GM18520 (cell line): ENCODE data around the gene GGTA1.
"Not testable (repeated sequence)": the region's sequence is repeated elsewhere in the genome, so short reads cannot be mapped to it uniquely, and the experiment has no call there.

Experiments used
- ATAC-seq: cut with Tn5 transposase; IDR thresholded peaks from one replicate; pipeline ENCODE4 v1.9.1; 2021; ENCODE audit not compliant: unreplicated experiment

GGTA1 gene

DNA sequence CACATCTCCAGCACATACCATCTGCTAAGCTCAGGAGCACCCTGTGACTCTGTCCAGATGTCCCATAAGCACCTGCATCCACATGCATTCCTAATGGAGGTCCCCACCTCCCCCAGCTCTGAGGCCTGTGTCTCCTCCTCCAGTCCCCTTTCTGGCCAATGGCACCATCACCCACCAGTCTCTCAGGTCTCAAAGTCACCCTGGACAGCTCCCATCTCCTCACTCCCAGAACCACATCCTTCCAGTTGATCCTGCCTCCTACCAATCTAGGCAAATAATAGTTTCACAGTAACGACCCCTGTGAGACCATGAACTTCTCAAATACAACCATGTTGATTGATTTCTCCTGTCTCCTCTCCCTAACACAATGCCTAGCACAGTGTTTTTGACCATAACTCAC is 40.1 kb downstream of the GGTA1 start:
- ATAC-seq: no peak

DNA sequence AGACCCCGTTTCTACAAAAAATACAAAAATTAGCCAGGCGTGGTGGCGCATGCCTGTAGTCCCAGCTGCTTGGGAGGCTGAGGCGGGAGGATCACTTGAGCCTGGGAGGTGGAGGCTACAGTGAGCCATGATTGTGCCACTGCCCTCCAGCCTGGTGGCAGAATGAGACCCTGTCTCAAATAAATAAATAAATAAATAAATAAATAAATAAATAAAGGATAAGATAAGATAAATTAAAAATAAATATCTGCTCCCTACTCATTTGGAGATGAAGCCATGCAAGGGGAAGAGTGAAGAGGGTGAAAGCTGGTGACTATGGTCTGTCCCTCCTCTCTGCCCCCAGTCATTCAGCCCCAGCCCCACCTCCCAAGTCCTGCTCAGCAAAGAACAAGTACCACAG is 41.2 kb downstream of the GGTA1 start:
- not testable (repeated sequence) for ATAC-seq

DNA sequence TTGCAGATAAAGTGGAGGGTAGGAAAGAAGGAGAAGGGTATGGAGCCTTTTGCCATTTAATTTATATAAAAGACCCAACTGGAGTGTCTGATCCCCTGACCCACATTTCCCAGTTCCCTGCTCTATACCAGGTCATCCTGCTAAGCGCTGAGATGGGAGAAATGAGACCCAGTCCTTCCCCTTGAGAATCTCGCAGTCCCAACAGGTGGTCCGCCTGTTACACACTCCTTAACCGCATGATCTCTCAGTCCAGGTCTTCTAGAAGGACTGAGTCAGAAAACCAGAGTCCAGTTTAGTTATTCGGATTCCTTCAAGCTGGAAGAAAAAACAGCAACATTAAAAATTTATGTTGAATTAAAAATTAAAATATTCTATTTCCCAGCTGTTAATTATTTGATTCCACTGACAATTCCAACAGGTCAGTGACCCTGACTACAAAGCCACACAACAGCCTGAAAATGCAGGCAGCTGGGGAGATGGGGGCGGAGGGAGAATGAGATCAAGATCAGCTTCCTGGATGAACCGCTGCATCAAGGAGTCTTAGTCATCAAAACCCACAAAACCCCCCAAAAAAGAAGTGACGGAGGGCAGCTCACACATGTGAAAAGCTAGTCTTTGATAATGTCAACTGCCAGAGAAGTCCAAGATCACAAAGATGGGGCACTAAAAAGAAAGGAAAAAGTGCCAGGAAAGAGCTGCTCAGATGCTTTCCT is 44.0 kb downstream of the GGTA1 start:
- ATAC-seq: no peak

DNA sequence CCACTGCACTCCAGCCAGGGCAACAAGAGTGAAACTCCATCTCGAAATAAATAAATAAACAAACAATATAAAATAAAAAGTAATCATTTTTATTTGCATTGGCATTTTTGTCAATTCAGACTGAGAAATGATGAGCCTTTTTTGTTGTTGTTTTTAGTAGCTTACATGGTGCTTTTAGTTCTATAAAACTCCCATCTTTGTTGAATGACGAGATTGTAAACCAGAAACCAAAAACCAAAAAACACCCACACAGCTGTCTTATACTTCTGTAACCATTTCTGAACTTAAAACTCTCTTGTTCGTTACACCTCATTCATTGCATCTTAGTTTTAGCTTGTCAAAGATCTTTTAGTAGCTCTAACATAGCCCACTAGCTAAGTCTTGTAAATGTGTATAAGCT is 44.7 kb downstream of the GGTA1 start:
- ATAC-seq: no peak

DNA sequence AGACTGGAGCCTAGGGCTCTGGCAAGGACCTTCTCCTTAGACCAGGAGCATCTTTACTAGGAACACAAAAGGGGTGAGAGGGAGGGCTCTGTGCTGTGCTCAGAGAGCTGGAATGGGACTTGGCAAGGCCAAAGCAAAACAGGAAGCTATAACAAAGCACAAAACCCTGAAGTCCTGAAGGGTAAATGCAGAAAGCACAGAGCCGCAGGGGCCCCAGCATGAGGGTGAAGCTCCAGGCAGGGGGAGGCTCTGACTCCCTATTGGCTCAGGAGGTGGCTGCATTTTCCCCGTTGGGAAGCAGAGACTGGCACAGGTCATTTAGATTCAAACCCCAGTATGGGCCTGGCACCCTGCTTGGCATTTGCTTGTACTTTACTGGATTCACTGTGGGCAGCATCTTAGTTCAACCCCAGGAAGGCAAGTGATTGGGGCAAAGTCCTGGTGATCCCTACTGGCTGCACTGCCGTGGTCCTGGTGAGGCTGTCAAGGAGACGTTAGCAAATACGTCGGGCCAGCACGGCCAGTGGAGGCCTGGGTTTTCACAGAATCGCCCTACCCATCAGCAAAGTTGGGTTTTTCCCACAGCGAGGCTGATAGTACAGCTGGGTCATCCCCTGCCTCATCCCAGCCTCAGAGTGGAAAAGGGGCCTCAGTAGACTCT is 46.3 kb downstream of the GGTA1 start:
- ATAC-seq: no peak

DNA sequence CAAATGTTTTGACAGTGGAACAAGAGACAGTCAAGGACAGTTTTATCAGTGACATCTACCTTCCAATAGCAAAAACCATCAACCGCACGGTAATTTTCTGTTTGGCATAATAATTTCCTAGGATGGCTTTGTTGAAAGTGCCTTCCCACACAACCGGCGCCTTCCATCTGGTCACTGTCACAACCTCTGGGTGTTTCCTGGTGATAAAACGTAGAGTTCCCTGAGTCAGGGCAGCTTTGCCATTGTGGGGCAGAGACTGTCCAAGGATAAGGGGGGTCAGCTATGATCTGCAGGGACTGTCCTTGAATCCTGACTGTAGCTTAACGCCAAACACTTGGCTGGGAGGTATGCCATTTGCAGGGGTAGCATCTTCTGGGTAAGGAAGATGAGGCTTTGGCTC is 47.6 kb downstream of the GGTA1 start:
- ATAC-seq: no peak

DNA sequence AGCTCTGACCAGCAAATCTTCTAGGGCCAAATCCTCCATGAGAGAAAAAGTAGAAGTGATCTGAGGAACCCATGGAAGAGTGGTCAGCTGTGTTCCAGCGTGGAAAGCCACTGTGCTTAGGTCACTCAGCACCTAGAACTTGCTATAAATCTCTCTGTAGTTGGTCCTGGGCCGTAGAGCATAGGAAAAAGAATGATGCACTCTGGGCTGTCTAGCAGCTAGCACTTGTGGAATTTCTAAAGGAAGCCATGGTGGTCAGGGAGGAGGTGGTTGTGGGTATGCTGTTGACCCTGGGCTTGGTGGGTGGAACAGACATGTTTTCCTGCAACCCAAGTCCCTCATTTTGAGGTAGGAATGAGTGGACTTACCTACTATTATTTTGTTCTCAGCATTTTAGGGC is 48.1 kb downstream of the GGTA1 start:
- ATAC-seq: no peak

DNA sequence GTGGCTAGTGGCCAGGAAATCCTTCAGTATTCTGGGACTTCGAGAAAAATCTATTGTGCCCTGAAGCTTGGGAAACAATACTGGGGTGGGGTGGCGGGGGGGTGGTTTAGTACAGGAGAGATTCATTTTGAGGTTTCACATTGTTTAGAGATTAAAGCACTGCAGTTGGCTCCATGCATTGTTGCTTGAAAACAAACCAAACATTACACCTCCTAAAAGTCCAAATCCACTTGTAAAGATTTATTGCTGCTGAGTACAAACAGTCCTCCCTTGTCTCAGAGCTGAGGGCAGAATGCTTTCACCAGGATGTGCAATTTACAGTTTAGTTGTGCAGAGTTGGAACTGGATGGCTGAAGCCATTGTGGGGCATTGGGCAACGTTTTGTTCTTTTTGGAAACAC is 49.4 kb downstream of the GGTA1 start:
- no peak for ATAC-seq

DNA sequence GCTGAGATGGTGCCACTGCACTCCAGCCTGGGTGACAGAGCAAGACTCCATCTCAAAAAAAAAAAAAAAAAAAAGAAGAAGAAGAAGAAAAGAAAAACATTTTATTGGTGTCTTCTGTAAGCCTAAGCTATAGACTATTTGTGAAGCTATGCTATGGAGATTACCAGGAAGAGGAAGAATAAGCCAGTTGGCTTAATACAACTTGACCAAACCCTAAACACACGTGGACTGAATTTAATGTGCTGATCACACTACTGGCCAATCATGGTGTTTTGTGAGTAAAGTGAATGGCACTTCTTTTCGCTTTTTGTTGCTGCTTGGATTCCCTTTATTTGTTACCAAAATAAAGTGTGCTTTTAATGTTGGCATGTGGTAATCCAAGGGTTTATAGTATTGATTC is 49.9 kb downstream of the GGTA1 start:
- ATAC-seq: no peak

DNA sequence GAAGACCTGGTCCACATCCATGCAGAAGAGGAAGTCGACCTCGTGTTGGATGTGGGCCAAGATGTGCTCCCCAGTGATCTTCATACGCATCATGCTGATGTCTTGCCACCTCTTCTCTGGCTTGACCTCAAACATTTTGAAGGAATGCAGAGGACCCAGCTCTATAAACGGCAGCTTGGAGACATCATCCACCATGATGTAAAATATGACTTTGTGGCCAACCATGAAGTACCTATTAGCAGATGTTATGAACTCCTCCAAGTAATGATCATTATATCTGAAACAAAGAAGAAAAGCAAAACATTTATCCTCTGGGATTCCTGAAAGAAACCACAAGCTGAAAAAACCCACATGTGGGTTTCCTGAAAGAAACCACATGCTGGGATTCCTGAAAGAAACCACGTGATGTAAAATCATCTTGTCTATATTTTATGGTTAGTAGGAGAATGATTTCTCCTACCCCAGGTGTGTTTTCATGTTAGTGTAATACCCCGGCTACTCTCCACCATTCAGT is 52.3 kb downstream of the GGTA1 start:
- no peak for ATAC-seq

DNA sequence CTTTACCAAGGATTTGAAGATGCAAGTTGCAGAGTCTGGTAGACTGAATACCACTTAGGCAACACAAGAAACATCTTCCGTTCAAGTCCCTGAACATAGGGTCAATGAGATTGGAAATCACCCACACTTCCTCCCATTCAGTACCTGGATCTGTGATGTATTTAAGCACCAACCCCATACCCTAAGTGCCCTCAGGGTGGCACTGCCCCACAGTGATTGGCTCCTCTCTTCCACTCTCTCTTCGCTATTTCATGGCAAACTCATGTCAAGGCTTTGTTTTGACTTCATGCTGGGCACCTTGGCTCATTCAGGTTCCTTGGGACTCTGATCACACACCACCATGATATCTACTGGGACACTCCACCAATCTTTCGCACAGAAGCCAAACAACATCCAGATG is 53.7 kb downstream of the GGTA1 start:
- ATAC-seq: no peak

DNA sequence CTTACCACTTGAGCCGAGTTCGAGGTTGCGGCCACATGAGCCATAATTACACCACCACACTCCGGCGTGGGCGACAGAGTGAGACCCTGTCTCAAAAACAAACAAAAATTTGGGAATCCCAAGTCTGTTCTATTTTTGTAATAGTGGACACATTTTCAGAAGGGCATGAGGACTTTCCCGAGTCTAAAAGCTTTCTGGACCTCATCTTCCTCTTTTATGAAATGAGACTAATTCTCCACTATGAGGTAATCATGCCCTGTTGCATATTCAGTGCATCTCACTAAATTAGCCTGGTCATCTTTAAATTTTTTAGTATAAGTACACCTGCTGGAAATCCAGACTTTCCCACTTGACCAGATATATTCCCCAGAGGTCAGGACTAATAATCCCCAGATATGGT is 55.7 kb downstream of the GGTA1 start:
- ATAC-seq: no peak

DNA sequence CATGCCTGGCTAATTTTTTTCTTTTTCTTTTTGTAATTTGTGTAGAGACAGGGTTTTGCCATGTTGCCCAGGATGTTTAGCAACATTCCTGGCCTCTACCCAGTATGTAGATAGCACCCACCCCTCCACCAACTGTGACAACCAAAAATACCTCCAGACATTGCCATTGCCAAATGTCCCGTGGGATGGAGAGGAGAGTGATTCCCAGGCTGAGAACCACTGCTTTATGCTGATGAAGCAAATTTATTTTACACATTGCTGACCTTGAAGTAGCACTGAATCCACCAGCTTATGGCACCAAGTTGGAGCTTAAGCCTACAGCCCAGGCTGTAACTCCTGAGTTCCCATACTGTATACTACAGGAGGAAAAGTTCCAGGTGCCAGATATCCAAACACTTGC is 58.5 kb downstream of the GGTA1 start:
- no peak for ATAC-seq

DNA sequence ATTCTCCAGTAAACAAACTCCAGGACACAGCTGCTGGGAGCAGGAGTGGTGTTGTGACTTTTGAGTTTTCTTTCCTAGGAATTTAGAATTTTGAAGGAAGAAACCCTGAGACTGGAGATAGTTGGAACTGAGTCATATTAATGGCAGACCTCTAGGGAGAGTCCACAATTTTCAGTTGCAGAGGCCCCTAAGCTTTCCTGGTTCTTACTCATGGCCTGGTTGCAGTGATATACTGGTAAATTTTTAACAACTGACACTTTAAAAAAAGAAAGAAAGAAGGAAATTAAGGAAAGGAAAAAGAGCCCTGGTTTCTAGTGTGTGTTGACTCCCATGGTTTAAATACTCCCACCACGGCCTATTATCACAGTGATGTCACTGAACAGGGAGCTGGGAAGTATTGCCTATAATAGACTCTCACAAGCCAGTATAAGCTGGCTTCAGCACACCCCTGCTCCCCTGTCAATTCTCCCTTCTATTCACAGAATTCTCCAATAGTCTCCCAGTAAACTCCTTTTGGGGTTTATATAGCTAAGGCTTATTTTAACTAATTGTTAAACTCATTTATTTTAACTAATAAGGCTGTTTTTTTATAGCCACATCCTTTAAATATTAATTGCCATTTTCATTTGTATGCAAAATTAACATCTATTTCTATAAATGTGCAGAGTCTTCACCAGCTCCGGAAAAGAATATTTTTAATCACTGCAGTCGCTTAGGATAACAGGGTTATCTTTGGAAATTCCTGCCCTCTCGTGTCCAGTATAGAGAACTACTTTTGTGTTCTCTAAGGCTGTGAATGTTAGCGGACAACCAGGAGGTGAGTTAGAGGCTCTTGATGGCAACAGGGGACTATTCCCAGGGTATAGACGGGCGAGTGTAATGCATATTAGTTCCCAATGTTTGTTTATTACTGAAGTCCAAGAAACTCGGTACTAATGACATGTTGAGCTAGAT is 59.7 kb downstream of the GGTA1 start:
- no peak for ATAC-seq

DNA sequence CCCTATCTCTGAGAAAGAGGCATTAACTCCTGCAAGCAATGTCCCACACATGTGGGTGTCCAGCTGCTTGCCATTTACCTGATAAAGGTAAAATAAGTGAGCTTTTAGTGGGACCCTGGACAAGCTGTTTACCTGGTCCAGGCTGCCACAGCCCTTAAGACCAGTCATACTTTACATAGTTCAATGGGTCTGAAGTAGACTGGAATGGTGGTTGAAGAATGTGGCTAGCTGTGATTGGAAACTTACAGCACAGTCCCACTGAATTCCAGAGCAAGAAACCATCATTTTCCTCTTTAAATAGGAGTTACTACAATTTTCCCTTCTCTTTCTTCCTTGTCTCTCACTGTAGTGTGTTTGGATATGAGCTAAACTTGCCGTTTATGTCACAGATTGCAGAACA is 60.6 kb downstream of the GGTA1 start:
- no peak for ATAC-seq

DNA sequence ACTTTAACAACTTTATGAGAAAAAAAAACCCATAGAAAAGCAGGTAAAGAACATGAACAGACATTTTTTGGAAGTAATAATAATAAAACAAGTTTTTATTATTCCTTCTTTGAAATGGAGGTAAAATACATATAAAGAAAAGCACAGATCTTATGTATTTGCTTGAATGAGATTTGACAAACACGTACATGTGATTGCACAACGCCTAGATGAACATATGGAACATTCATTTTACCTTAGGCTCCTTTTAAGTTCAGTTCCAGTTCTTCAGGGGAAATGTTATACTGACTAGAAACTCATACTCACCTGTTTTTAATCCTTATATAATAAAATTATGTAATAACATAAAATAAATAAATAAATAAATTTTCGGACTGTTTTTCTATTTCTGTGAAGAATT is 61.8 kb downstream of the GGTA1 start:
- no peak for ATAC-seq

DNA sequence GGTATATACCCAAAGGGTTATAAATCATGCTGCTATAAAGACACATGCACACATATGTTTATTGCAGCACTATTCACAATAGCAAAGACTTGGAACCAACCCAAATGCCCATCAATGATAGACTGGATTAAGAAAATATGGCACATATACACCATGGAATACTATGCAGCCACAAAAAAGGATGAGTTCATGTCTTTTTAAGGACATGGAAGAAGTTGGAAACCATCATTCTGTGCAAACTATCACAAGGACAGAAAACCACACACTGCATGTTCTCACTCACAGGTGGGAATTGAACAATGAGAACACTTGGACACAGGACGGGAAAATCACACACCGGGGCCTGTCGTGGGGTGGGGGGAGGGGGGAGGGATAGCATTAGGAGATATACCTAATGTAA is 62.6 kb downstream of the GGTA1 start:
- ATAC-seq: not testable (repeated sequence)

DNA sequence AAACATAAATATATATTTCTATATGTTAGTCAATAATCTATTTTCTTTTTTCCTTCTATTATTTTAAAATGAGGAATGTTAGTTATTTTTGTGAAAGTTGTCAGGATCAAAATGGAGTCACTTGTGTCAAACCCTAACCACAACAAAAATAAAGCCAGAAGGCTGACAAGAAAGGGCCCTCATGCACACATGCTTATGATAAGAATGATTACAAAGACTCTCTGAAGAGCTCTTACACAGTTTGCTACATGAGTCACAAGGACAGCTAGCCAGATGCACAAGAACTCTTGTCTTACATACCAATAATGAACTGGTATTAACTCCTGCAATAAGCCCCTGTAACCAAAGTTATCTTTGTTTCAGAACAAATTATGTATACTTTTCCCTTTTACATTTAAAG is 64.7 kb downstream of the GGTA1 start:
- ATAC-seq: no peak

DNA sequence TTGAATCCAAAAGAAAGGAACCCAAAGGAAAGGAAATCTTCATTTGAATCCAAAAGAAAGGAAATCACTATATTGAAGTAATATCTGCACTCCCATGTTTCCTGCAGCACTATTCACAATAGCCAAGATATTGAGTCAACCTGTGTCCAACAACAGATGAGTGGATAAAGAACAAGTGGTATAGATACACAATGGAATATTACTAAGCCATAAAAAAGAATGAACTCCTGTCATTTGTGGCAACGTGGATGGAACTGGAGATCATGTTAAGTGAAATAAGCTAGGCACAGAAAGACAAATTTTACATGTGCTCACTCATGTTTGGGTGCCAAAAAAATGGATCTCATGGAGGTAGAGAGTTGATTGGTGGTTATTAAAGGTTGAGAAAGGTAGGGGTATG is 71.7 kb downstream of the GGTA1 start:
- no peak for ATAC-seq

DNA sequence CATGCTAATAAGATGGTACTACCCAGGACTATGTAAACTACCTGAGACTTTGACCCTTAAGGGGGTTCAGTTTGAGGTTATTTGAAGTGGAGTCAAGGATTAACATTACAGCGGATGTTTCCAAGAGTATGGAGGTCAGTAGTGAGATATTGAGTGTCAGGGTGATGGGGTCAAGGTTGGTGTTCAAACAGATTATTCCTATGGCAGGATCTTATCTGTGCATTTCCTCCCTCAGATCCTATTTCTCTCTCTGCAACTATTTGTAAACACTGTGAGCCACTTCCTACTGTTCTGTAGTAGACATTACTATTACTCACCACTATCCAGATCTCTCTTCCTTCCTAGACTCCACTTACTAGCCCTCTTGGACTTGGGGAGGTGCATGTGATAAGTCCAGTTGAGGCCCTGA is 75.6 kb downstream of the GGTA1 start:
- no peak for ATAC-seq

DNA sequence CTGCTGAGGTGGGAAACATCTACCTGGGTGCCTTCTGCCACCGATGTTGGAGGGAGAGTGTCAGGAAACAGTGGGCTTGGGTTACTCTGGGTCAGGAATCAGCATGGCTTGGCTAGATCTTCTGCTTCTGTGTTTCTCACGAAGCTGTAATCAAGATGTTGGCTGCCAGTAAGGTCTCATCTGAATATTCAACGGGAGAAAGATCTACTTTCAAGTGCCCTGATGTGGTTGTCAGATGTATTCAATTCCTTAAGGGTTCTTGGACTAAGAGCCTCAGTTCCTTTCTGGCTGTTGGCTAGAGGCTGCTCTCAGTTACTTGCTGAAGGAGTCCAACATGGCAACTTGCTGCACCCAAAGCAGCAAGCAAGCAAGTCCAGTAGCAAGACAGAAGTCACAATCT is 87.7 kb downstream of the GGTA1 start:
- ATAC-seq: no peak

DNA sequence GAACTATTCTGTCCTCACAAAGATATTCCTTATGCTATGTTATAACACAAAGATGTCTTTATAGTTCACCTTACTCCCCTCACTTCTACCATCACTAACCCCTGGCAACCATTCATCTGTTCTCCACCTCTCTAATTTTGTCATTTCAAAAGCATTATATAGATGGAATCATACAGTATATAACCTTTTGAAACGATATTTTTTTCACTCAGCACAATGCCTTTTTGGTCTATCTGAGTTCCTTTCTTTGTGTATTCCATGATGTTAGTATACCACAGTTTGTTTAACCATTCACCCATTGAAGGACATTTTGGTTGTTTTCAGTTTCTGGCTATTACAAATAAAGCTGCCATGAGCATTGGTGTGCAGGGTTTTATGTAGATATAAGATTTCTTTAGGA is 93.7 kb downstream of the GGTA1 start:
- ATAC-seq: no peak
